Brain microvascular endothelial cell (primary cell): Measurements from ENCODE around the gene MAP3K5.

Experiments
- DNase-seq: peaks from one replicate; pipeline ENCODE4 v3.0.0-alpha.2; 2020
- H3K27ac ChIP-seq: fragments of 250-450 bp; sonication (Bioruptor Pico); 2 replicates; pipeline ENCODE4 v1.5.1; 2020; ENCODE audit warnings: mild to moderate bottlenecking, moderate library complexity
- H3K27me3 ChIP-seq: fragments of 250-450 bp; sonication (Bioruptor Pico); replicated peaks from 2 replicates; pipeline ENCODE4 v1.5.1; 2020; ENCODE audit warnings: mild to moderate bottlenecking
- H3K36me3 ChIP-seq: fragments of 250-450 bp; sonication (Bioruptor Pico); replicated peaks from 2 replicates; pipeline ENCODE4 v1.5.1; 2020; ENCODE audit warnings: mild to moderate bottlenecking
- H3K4me3 ChIP-seq: 2 replicates; pipeline ENCODE4 v1.5.1; 2011; ENCODE audit warnings: low read depth, mild to moderate bottlenecking, control low read depth, low read length, moderate library complexity
- CTCF ChIP-seq: IDR thresholded peaks from 2 replicates; pipeline ENCODE4 v1.5.1; 2011; ENCODE audit warnings: low read depth, mild to moderate bottlenecking, moderate library complexity, low read length, control low read depth, inconsistent platforms; ENCODE audit errors: missing control alignments
- in situ Hi-C: cut with HindIII; loops from 2 replicates; pipeline ENCODE4 v1.10.0; 2017; ENCODE audit warnings: low sequenced_read_pairs, low pct_ligation_motif_present

The MAP3K5 gene

GRCh38 chr6:136734977-136735376 is 57.3 kb downstream of the MAP3K5 start:
- DNase-seq = no peak
- H3K27ac ChIP-seq = no peak overlapping the region
- no peaks in the 10 kb centered on the region for H3K36me3 ChIP-seq
- H3K27me3 ChIP-seq = no peaks in the 10 kb centered on the region
- H3K4me3 ChIP-seq = no peak overlapping the region
- no peak for TF ChIP-seq CTCF
- in situ Hi-C loops = no loop called here

GRCh38 chr6:136732889-136733288 is 59.4 kb downstream of the MAP3K5 start:
- in situ Hi-C loops = no loop called here
- no peak for TF ChIP-seq CTCF
- no peaks in the 10 kb centered on the region for H3K36me3 ChIP-seq

GRCh38 chr6:136729832-136730231 is 62.4 kb downstream of the MAP3K5 start:
- no peak for DNase-seq
- TF ChIP-seq CTCF = no peak
- in situ Hi-C loops = no loop called here
- Histone ChIP-seq H3K36me3 (no peaks in the 10 kb centered on the region), H3K27ac (no peak overlapping the region), H3K4me3 (no peak overlapping the region), H3K27me3 (no peaks in the 10 kb centered on the region)

More at GRCh38 chr6:136732889-136733288, 59.4 kb downstream of the MAP3K5 start:
- Histone ChIP-seq H3K4me3 (no peak overlapping the region), H3K27me3 (no peaks in the 10 kb centered on the region), H3K27ac (no peak overlapping the region)
- DNase-seq = no peak

GRCh38 chr6:136728976-136729515 is 63.2 kb downstream of the MAP3K5 start:
- H3K27ac ChIP-seq = no peak overlapping the region
- no peaks in the 10 kb centered on the region for H3K27me3 ChIP-seq
- H3K36me3 ChIP-seq = no peaks in the 10 kb centered on the region
- no peak overlapping the region for H3K4me3 ChIP-seq
- in situ Hi-C loops = no loop called here
- TF ChIP-seq CTCF = no peak
- no peak for DNase-seq

- no peaks in the 10 kb centered on the region for H3K27me3 ChIP-seq
- TF ChIP-seq CTCF = no peak
- in situ Hi-C loops = no loop called here
- no peak overlapping the region for H3K27ac ChIP-seq
- H3K4me3 ChIP-seq = no peak overlapping the region
- no peak for DNase-seq
- H3K36me3 ChIP-seq = no peaks in the 10 kb centered on the region
Observed at GRCh38 chr6:136728033-136728939, 64.0 kb downstream of the MAP3K5 start.
